ENCODE results near the gene SREBF2. TPM values are rescaled to one million over a fixed set of nuclear protein-coding genes. Genes with fewer than 3 reads are reported as not detected.
A peak's percentile ranks its signal among the peaks of the same experiment; 100 is the strongest.

SREBF2 gene
- total and polyA plus RNA-seq, 2 of the 8 experiments (the other 6 are each of a cell fraction or from before 2014, with no cell fraction given), result 125 to 144 TPM

- TF ChIP-seq CTCF (IDR thresholded peaks at IDR 0.05; ENCODE audit: control extremely low read depth in 1 of 3, insufficient read depth in 1 of 3, low read depth in 1 of 3, low read length in 3 of 3) (no peak), ASH2L (IDR thresholded peaks at IDR 0.05; ENCODE audit: low read length) (no peak), YY1 (IDR thresholded peaks at IDR 0.05; ENCODE audit: low read depth, low read length) (0 out of 2 replicates have a peak, but pooled peaks have one; percentile 23), HDAC2 (IDR thresholded peaks at IDR 0.05; ENCODE audit: borderline replicate concordance in 1 of 2, low read depth in 2 of 2, low read length in 2 of 2) (no peak), GTF2F1 (IDR thresholded peaks at IDR 0.05; ENCODE audit: borderline replicate concordance, low read depth, low read length) (no peak), NRF1 (IDR thresholded peaks at IDR 0.05; ENCODE audit: low read depth, low read length) (no peak), MAX (IDR thresholded peaks at IDR 0.05) (peak; percentile 87), KDM4A (IDR thresholded peaks at IDR 0.05; ENCODE audit: low read depth, low read length, severe bottlenecking) (peak; percentile 82)
These were observed 81.1 kb downstream of the SREBF2 start (continued) for GRCh38 chr22:41913842-41914534.

Data from H1 (cell line).